CD4-positive, alpha-beta T cell treated with Interleukin-4 for 4 hours (primary cell): ENCODE measurements around the gene NOL4L.

Experiments used
- DNase-seq: peaks from one replicate; pipeline ENCODE4 v3.0.0-alpha.2; 2020

The NOL4L gene

DNA sequence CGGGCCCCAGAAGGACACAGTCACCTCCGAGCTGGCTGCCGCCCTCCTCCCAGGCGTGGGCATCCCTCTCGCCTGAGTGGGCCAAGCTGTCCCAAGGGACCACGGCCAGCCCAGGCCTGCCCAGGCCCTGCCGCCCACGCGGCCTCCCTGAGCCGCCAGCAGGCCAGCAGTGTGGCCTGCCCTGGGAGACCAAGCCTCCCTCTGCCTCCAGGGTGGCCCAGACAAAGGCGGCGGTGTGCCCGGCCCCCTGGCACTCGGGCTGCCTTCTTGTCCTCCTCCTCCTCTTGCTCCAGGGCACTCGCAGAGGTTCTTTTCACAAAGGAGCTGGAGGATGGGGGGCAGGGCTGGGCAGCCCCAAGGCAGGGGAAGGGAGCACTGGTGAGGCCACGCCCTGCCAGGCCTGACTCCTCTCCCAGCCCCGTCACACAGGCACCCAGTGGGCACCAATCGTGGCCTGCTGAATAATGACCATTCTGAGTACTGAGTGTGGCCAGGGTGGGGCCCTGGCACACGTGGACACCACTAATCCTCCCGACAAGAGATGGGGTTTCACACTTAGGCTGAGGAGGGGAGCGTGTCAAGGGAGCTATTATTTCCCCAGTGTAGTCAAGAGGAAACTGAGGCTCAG lies 25.3 kb downstream of the NOL4L start:
- no peak for DNase-seq

GRCh38 chr20:32559205-32559752 lies 25.9 kb downstream of the NOL4L start:
- no peak for DNase-seq

GRCh38 chr20:32558526-32558925 lies 26.6 kb downstream of the NOL4L start:
- no peak for DNase-seq

GRCh38 chr20:32557319-32557718 lies 27.8 kb downstream of the NOL4L start:
- DNase-seq, result no peak

- DNase-seq, result no peak
Measured at GRCh38 chr20:32556312-32557184, 28.6 kb downstream of the NOL4L start.

- DNase-seq, result no peak
Measured at GRCh38 chr20:32555584-32555983, 29.5 kb downstream of the NOL4L start.

- no peak for DNase-seq
Measured at GRCh38 chr20:32554965-32555289, 30.2 kb downstream of the NOL4L start.

DNA sequence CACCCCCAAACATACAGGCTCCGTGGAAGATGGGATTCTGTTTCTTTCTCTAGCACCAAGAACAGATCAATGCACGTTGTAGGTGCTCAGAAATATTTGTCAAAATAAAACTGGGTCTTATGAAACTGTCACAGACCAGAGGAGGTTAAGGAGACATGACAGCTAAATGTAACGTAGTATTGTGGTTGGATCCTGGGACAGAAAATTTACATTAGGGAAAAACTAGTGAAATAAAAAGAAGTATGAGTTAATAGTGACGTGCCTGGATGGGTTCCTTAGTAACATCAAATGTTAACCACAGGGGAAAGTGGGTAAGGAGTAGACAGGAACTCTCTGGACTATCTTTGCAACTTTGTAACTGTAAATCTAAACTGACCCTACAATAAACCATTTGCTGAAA lies 31.5 kb downstream of the NOL4L start:
- no peak for DNase-seq

GRCh38 chr20:32551693-32552092 lies 33.4 kb downstream of the NOL4L start:
- no peak for DNase-seq

GRCh38 chr20:32549842-32550241 lies 35.3 kb downstream of the NOL4L start:
- DNase-seq, result no peak

DNA sequence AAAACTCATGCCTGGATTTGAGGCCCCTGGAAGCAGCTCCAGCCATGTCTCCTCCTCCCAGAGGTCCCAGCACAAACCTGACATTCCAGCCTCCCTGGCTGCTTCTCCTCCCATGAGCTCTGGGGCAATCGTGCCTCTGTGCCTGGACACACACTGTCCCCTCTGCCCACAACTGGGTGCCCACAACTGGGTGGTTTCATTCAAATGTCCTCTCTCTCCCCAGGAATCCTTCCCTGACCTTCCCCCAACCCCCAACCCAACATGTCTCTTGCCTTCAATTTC lies 37.4 kb downstream of the NOL4L start:
- no peak for DNase-seq

DNA sequence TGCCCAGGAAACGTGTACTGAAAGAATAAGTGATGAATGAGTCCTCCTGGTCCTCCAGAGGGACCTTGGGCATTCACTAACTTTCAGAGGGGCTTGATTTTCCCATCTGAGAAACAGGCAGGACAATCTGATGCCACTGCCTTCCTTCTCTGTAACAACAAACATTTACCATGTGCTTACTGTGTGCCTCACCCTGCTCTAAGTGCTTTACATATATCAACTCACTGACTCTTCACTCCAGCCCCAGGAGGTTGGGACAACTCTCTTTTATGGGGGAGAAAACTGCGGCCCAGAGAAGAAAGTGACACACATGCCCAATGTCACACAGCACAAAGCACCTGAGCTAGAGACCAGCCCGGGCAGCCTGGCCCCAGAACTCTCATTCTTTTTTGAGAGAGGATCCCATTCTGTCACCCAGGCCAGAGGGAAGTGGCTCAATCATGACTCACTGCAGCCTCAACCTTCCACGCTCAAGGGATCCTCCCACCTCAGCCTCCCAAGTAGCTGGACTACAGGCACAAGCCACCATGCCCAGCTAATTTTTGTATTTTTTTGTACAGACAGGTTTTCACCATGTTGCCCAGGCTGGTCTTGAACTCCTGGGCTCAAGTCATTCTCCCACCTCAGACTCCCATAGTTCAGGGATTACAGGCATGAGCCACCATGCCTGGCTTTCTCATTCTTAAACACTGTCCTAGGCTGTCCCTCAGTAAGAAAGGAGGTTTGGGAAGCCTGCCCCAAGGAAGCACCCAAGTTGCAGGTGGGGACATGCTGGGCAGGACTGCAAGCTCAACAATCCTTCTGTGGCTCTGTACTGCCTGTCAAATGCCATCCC lies 38.0 kb downstream of the NOL4L start:
- DNase-seq, result no peak

DNA sequence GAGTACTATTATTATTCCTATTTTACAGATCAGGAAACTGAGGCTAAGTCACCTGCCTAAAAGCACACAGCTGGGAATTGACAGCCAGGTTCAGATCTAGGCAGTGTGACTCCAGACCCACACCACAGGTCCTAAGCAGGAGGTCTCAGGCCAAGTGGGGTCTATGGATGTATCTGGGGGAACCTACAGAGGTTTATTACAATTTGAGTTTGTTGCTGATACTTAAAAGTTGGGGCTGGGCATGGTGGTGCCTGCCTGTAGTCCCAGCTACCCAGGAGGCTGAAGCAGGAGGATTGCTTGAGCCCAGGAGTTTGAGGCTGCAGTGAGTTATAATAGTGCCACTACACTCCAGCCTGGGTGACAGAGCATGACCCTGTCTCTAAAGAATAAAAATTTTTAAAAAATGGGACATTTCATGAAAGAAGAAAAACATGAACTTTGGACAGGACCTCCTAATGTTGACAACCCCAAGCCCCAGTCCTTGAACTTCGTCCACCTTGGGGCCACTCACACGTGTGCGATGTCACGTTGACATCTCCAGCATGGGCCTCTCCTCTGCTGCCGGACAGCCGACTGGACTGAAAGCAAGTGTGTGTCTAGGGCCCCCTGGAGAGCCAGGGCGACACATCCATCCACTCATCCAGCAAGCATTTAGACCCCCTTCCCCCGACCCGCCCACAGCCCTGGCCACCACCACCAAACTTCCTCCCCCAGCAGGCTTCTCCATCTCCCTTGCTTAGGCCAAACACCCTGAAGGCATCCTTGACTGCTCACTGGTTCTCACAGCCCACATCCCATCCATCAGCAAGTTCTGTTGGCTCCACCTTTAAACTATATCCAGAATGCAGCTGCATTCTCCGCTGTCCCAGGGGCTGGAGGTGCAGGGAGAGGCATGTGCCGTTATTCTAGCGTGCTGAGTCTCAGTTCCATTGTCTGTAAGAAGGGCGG lies 40.0 kb downstream of the NOL4L start:
- DNase-seq, result no peak

GRCh38 chr20:32544260-32544722 lies 40.8 kb downstream of the NOL4L start:
- no peak for DNase-seq

DNA sequence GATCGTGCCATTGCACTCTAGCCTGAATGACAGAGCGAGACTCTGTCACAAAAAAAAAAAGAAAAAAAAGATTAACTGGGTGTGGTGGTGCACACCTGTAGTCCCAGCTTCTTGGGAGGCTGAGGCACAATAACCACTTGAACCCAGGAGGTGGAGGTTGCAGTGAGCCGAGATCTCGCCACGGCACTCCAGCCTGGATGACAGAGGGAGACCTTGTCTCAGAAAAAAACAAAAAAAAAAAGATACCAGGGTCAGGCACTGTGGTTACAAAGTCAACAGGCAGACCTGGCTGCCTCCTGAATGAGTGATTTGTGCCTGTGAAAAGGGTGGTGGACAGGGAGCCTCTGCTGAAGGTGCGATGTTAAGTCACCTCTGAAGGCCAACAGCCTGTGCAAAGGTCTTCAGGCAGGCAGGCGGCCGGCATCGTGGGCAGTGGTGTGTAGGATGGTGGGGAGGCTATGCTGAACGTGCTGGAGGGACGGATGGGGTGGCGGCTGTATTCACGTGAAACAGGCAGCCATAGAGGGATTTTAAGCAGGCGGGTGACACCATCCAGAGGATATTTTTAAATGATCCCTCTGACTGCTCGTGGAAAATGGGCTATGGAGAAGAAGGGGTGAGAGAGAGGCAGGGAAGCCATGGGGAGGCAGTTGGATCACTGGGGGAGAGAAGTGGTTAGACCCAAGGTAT lies 41.4 kb downstream of the NOL4L start:
- DNase-seq, result no peak

GRCh38 chr20:32542259-32542615 lies 42.9 kb downstream of the NOL4L start:
- DNase-seq, result no peak

DNA sequence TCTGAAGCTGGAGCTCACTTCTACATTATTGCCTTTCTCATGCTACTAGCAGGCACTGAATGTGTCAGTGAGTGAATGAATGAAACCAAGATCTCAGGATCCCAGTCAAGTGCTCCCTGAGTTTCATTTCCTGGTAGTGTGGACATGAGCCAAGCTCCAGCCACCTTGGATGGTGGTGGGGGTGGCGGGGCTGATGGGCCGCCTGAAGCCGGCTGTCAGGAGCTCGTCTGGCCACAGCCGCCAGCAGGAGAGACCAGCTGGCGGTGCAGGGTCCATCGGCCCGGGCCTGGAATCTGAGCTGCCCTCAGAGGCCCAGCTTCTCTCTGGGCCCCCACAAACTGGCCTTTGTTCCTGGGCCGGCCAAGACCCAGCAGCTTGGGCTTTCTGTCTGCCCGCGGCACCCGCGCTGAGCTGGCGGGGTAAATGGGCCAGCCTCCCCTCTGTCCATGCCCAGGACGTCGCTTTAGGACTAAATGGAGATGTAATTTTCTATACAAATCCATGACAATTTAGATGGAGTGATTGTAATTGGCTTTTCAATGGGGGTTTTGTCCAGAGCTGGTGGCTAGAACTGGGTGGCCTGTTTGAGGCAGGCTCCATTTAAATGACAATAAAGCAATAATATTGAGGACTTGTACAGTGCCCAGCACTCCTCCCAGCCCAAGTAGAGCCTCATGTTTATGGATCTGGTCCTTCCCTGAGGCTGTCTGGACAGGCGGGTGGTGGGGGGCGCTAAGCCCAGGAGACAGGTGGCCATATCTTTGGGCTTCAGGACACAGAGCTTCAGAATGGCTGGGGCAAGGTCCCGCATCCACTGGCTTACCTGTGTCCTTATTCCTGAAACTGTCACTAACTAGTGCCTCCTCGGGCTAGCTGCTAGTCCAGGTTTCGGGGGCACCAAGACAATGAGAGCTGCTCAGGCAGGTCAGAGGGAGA lies 43.5 kb downstream of the NOL4L start:
- DNase-seq, result no peak

DNA sequence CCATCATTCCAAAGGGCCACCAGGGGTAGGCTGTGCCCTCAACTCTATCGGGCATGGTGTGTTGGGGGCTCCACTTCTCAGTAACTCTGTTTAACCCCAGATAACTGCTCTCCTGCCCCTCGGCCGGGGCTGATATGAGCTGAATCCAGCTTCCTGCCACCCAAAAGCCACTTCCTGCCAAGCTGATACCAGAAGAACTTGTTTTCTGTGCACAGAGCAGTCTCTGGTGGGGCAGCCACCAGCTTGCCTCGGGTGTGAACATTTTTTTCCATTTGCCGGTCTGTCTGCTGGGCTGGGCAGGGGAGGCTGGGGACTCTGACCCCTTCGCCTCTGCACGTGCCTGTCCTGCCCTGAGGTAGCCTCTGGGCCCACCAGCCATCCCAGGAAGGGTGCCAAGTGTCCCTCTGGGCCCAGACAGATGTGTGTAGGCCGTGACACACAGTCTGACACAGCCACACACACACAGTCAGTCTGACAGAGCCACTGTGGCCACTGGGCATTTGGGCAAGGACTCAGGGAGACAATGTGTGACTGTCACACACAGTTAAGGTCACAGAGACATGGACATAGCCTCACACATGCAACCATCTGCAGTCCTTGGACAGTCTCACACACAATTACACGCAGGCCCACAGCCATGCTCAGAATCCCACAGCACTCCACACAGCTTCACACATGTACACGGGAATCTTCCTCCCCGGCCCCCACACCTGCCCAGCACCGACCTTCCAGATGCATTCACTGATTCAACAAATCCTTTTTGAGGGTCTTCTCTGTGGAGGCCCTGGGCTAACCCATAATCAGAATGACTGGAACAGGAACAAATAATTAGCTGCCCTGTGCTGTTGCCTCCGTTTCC lies 45.1 kb downstream of the NOL4L start:
- DNase-seq, result peak; percentile 84

DNA sequence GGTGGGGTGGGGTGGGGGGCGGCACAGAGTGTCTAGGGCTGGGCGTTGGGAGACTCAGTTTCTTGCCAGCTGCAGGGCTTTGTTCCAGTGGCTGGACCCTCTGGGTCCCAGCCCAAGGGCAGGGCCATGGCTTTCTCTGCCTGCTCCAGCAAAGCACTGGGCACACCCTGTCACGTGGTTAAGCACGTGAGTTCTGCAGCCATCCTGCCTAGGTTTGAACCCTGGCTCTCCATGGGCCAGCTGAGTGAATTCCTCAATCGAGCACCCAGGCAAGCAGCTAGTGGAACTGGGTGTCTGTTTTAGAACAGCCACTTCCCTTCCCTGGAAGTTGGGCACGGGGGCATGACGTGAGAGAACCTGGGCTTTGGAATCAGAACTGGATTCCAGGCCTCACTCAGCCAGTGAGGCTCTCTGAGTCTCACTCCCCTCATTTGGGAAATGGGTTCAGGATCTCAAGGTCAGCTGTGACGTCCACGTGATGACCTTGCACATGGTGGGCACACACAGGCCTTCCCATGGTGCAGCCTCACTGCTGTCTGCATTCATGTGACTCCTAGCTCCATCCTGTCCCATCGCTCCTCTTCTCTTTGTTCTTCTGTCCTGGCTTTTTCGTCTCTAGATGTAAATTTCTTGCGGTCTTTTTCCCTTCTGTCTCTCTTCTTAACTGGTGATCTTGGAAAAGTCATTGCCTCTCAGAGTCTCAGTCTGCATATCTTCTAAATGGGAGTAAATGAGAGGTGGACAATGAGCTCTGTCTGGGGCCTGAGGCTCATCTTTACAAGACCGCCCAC lies 45.9 kb downstream of the NOL4L start:
- DNase-seq, result no peak
